GM23338 (cell line): ENCODE results near the gene OTOP2.

ENCODE experiments used
- CREB1 ChIP-seq: fragments of 250-450 bp; sonication (Bioruptor Pico); IDR thresholded peaks from 2 replicates; pipeline ENCODE4 v1.5.0; 2020; ENCODE audit warnings: low read depth, mild to moderate bottlenecking, moderate library complexity
- CTCF ChIP-seq, 2 experiments: fragments of 200-600 bp in 1 of 2; sonication (generic) in 1 of 2; conservative IDR thresholded peaks; 2 replicates each; pipeline versions ENCODE4 v1.5.1 to v1.6.1; 2016 to 2017; ENCODE audit warnings: antibody characterized with exemption in 2 of 2, low read depth in 2 of 2, mild to moderate bottlenecking in 2 of 2, moderate library complexity in 1 of 2
- EZH2 ChIP-seq: fragments of 200-600 bp; sonication (generic); IDR thresholded peaks from one replicate; pipeline ENCODE4 v1.8.0; 2017; ENCODE audit warnings: antibody characterized with exemption, mild to moderate bottlenecking, low read depth; ENCODE audit not compliant: unreplicated experiment
- EZH2phosphoT487 ChIP-seq: fragments of 200-600 bp; sonication (generic); IDR thresholded peaks from one replicate; pipeline ENCODE4 v1.8.1; 2018; ENCODE audit warnings: antibody characterized with exemption; ENCODE audit not compliant: unreplicated experiment
- POLR2AphosphoS5 ChIP-seq: IDR thresholded peaks from 2 replicates; pipeline ENCODE4 v1.6.1; 2016; ENCODE audit warnings: antibody characterized with exemption, low read depth

GRCh38 chr17:74971069-74971841 is 47.2 kb downstream of the OTOP2 start:
- TF ChIP-seq CTCF (conservative IDR thresholded peaks at IDR 0.05; ENCODE audit: low read depth in 2 of 2) = no peak
- no peak for TF ChIP-seq CREB1 (CRISPR knock-in tag)
- TF ChIP-seq EZH2 = no peak
- no peak for TF ChIP-seq POLR2AphosphoS5
- TF ChIP-seq EZH2phosphoT487 = no peak
